HepG2 (cell line): ENCODE data around the gene TAS1R3. TPM values are rescaled to one million over a fixed set of nuclear protein-coding genes. Genes with fewer than 3 reads are reported as not detected.

Experiments
- AKAP8 ChIP-seq: sonication (generic); formaldehyde crosslinking; IDR thresholded peaks from 2 replicates; pipeline ENCODE4 v1.5.1; 2020; ENCODE audit warnings: mild to moderate bottlenecking, missing genetic modification reagents
- CBX1 ChIP-seq: IDR thresholded peaks from one replicate; pipeline ENCODE4 v1.6.1; 2016; ENCODE audit warnings: antibody characterized with exemption, low read depth
- MATR3 ChIP-seq: sonication (generic); formaldehyde crosslinking; IDR thresholded peaks from 2 replicates; pipeline ENCODE4 v1.4.0; 2020; ENCODE audit warnings: missing genetic modification reagents
- MYC ChIP-seq: sonication (generic); formaldehyde crosslinking; IDR thresholded peaks from 2 replicates; pipeline ENCODE4 v1.9.0; 2021; ENCODE audit warnings: missing genetic modification reagents, borderline replicate concordance
- NONO ChIP-seq, 2 experiments: fragments of 450-650 bp in 1 of 2; sonication (generic) in 1 of 2; formaldehyde crosslinking in 1 of 2; IDR thresholded peaks in 1 of 2; conservative IDR thresholded peaks in 1 of 2; 2 replicates each; pipeline versions ENCODE4 v1.6.1 to v1.8.0; 2017 to 2022; ENCODE audit warnings: mild to moderate bottlenecking in 1 of 2, missing genetic modification reagents in 1 of 2, moderate library complexity in 1 of 2
- RFXAP ChIP-seq: sonication (generic); formaldehyde crosslinking; IDR thresholded peaks from 2 replicates; pipeline ENCODE4 v1.4.0; 2020; ENCODE audit warnings: missing genetic modification reagents, borderline replicate concordance
- SMC3 ChIP-seq: IDR thresholded peaks from 2 replicates; pipeline ENCODE4 v1.6.1; 2011; ENCODE audit warnings: low read length, improper control_type of control experiment
- TEAD3 ChIP-seq: optimal IDR thresholded peaks from 2 replicates; pipeline ENCODE3; 2016; ENCODE audit warnings: borderline replicate concordance
- ZBTB20 ChIP-seq: sonication (generic); formaldehyde crosslinking; IDR thresholded peaks from 2 replicates; pipeline ENCODE4 v1.8.1; 2023; ENCODE audit warnings: missing genetic modification reagents, low read depth, mild to moderate bottlenecking, borderline replicate concordance
- ZBTB38 ChIP-seq: sonication (generic); formaldehyde crosslinking; IDR thresholded peaks from 2 replicates; pipeline ENCODE4 v1.5.1; 2020; ENCODE audit warnings: mild to moderate bottlenecking, missing genetic modification reagents
- ZNF256 ChIP-seq: sonication (generic); formaldehyde crosslinking; conservative IDR thresholded peaks from 2 replicates; pipeline ENCODE4 v1.4.0; 2020; ENCODE audit warnings: missing genetic modification reagents
- ZNF768 ChIP-seq: sonication (generic); formaldehyde crosslinking; IDR thresholded peaks from 2 replicates; pipeline ENCODE4 v1.4.0; 2020; ENCODE audit warnings: missing genetic modification reagents
- ZNF776 ChIP-seq: sonication (generic); formaldehyde crosslinking; IDR thresholded peaks from 2 replicates; pipeline ENCODE4 v1.4.0; 2020; ENCODE audit warnings: mild to moderate bottlenecking, missing genetic modification reagents
- polyA plus RNA-seq, 8 experiments: library from polyadenylated mRNA; depleted of rRNA in 3 of 8; stranded (reverse) in 7 of 8; unstranded in 1 of 8; fragments of >200 nt; fragmentation: Illumina TruSeq in 4 of 8; extraction: Trizol in 4 of 8; gene quantifications; 2 replicates each; pipeline versions ENCODE4 v1.2.1 to v1.2.3, GENCODE V29; 2011 to 2016; ENCODE audit warnings: low read depth in 4 of 8, missing spikeins in 1 of 8, mixed read lengths in 1 of 8; ENCODE audit not compliant: insufficient read depth in 1 of 8
- total RNA-seq, 5 experiments: library from RNA; depleted of rRNA; stranded (reverse); fragments of >200 nt; fragmentation: Illumina TruSeq; extraction: Trizol; gene quantifications; 2 replicates each; pipeline ENCODE4 v1.2.3, GENCODE V29; 2016; ENCODE audit warnings: low read depth in 1 of 5
- TF ChIP-seq, protein P1 (sequence below): fragments of 450-650 bp; IDR thresholded peaks from 2 replicates; pipeline ENCODE4 v1.6.1; 2016
- TF ChIP-seq, protein P2 (sequence below): IDR thresholded peaks from 2 replicates; pipeline ENCODE4 v1.6.1; 2016
- TF ChIP-seq, protein P3 (sequence below): sonication (generic); formaldehyde crosslinking; IDR thresholded peaks from 2 replicates; pipeline ENCODE4 v1.4.0; 2020; ENCODE audit warnings: mild to moderate bottlenecking, missing genetic modification reagents
- TF ChIP-seq, protein P4 (sequence below): sonication (generic); formaldehyde crosslinking; IDR thresholded peaks from 2 replicates; pipeline ENCODE4 v1.5.1; 2020; ENCODE audit warnings: missing genetic modification reagents, mild to moderate bottlenecking, borderline replicate concordance
- TF ChIP-seq, protein P5 (sequence below): sonication (generic); formaldehyde crosslinking; IDR thresholded peaks from 2 replicates; pipeline ENCODE4 v1.4.0; 2020; ENCODE audit warnings: mild to moderate bottlenecking, missing genetic modification reagents
- TF ChIP-seq, protein P6 (sequence below): sonication (generic); formaldehyde crosslinking; IDR thresholded peaks from 2 replicates; pipeline ENCODE4 v1.8.1; 2023; ENCODE audit warnings: missing genetic modification reagents, inconsistent platforms, borderline replicate concordance

TAS1R3 gene
- total and polyA plus RNA-seq, 2 of the 13 experiments (the other 11 are each of a cell fraction or from before 2014, with no cell fraction given): 0.13 to 0.15 TPM

DNA sequence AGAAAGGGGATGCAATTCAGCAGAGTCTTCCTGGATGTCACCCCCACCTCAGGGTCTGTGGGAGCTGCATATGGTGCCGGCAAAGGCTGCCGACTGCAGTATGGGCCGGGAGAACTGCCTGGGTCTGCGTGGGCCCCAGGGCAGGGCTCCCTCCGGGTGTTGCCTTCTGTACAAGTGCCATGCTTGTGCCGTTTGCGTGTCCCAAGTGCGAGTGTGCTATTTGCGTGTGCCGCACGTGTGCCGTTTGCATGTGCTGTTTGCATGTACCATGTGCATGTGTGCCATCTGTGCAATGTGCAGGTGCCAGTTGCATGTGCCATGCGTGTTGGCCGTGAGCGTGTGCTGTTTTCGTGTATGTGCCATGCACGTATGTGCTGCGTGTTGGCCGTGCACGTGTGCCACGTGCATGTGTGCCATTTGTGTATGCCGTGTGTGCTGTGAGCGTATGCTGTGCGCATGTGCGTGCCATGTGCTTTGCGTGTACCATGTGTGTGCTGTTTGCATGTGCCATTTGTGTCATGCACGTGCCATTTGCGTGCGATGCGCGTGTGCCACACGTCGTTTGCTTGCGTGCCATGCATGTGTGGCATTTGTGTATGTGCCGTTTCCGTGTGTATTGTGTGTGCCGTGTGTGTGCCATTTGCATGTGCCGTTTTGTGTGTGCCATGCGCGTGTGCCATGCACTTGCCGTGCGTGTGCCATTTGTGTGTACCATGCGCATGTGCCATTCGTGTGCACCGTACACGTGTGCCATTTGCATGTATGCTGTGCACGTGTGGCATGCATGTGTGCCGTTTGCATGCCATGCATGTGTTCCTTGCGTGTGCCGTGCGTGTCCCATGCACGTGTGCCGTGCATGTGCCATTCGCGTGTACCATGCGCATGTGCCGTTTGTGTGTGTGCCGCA lies 1.5 kb upstream of the TAS1R3 start (continued):
- TF ChIP-seq ZBTB38 (peak; percentile 70; the same call in 1 of the 2 replicates), TEAD3 (no peak), MATR3 (CRISPR knock-in tag) (0 out of 2 replicates have a peak, but pooled peaks have one; percentile 13), ZNF256 (CRISPR knock-in tag) (no peak), SMC3 (no peak), ZNF768 (0 out of 2 replicates have a peak, but pooled peaks have one; percentile 37), CBX1 (no peak), MYC (CRISPR knock-in tag) (peak; percentile 17; the same call in 1 of the 2 replicates), RFXAP (CRISPR knock-in tag) (no peak), ZBTB20 (CRISPR knock-in tag) (no peak), NONO (IDR thresholded peaks at IDR 0.05) (no peak), NONO (CRISPR knock-in tag; conservative IDR thresholded peaks at IDR 0.05) (peak; percentile 48; the same call in 1 of the 2 replicates), AKAP8 (peak; percentile 95), ZNF776 (peak; percentile 59; the same call in 1 of the 2 replicates)
- TF ChIP-seq, protein P1, sequence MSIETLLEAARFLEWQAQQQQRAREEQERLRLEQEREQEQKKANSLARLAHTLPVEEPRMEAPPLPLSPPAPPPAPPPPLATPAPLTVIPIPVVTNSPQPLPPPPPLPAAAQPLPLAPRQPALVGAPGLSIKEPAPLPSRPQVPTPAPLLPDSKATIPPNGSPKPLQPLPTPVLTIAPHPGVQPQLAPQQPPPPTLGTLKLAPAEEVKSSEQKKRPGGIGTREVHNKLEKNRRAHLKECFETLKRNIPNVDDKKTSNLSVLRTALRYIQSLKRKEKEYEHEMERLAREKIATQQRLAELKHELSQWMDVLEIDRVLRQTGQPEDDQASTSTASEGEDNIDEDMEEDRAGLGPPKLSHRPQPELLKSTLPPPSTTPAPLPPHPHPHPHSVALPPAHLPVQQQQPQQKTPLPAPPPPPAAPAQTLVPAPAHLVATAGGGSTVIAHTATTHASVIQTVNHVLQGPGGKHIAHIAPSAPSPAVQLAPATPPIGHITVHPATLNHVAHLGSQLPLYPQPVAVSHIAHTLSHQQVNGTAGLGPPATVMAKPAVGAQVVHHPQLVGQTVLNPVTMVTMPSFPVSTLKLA: peak; percentile 88
- TF ChIP-seq, protein P2, sequence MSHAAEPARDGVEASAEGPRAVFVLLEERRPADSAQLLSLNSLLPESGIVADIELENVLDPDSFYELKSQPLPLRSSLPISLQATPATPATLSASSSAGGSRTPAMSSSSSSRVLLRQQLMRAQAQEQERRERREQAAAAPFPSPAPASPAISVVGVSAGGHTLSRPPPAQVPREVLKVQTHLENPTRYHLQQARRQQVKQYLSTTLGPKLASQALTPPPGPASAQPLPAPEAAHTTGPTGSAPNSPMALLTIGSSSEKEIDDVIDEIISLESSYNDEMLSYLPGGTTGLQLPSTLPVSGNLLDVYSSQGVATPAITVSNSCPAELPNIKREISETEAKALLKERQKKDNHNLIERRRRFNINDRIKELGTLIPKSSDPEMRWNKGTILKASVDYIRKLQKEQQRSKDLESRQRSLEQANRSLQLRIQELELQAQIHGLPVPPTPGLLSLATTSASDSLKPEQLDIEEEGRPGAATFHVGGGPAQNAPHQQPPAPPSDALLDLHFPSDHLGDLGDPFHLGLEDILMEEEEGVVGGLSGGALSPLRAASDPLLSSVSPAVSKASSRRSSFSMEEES (CRISPR knock-in tag): no peak
- TF ChIP-seq, protein P3, sequence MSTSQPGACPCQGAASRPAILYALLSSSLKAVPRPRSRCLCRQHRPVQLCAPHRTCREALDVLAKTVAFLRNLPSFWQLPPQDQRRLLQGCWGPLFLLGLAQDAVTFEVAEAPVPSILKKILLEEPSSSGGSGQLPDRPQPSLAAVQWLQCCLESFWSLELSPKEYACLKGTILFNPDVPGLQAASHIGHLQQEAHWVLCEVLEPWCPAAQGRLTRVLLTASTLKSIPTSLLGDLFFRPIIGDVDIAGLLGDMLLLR: 0 out of 2 replicates have a peak, but pooled peaks have one; percentile 39
- TF ChIP-seq, protein P4, sequence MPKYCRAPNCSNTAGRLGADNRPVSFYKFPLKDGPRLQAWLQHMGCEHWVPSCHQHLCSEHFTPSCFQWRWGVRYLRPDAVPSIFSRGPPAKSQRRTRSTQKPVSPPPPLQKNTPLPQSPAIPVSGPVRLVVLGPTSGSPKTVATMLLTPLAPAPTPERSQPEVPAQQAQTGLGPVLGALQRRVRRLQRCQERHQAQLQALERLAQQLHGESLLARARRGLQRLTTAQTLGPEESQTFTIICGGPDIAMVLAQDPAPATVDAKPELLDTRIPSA: no peak
- TF ChIP-seq, protein P5, sequence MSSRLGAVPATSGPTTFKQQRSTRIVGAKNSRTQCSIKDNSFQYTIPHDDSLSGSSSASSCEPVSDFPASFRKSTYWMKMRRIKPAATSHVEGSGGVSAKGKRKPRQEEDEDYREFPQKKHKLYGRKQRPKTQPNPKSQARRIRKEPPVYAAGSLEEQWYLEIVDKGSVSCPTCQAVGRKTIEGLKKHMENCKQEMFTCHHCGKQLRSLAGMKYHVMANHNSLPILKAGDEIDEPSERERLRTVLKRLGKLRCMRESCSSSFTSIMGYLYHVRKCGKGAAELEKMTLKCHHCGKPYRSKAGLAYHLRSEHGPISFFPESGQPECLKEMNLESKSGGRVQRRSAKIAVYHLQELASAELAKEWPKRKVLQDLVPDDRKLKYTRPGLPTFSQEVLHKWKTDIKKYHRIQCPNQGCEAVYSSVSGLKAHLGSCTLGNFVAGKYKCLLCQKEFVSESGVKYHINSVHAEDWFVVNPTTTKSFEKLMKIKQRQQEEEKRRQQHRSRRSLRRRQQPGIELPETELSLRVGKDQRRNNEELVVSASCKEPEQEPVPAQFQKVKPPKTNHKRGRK (CRISPR knock-in tag): 0 out of 2 replicates have a peak, but pooled peaks have one; percentile 39
- TF ChIP-seq, protein P6, sequence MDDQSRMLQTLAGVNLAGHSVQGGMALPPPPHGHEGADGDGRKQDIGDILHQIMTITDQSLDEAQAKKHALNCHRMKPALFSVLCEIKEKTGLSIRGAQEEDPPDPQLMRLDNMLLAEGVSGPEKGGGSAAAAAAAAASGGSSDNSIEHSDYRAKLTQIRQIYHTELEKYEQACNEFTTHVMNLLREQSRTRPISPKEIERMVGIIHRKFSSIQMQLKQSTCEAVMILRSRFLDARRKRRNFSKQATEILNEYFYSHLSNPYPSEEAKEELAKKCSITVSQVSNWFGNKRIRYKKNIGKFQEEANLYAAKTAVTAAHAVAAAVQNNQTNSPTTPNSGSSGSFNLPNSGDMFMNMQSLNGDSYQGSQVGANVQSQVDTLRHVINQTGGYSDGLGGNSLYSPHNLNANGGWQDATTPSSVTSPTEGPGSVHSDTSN: no peak
